Measurements from ENCODE around the gene KRT4. TPM values are rescaled to one million over a fixed set of nuclear protein-coding genes. Genes with fewer than 3 reads are reported as not detected.

KRT4 gene
- total RNA-seq, 1 experiment from 2014 or later: 20.7 TPM

DNA sequence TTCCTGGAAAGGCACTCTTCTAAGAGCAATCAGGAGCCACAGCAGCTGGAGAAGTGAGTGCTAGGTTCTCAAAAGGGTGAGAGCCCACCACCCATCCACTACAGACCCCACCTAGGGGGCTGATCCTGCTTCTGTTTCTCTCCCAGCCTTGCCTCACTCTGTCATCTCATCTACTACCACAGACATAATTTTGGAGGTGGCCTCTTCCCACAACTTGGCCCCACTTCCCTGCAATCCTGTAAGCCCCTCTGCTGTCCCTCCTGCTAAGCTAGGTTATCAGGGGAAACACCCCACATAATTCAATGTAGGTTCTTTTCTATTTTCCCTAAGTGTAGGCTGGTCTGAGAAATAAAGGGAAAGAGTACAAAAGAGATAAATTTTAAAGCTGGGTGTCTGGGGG is 53.3 kb downstream of the KRT4 start:
- POLR2A ChIA-PET (ENCODE audit: unreplicated experiment): no interaction called here
- CTCF ChIA-PET: no interaction called here
- no TSS peak for BruUV-seq (replicated peaks)

DNA sequence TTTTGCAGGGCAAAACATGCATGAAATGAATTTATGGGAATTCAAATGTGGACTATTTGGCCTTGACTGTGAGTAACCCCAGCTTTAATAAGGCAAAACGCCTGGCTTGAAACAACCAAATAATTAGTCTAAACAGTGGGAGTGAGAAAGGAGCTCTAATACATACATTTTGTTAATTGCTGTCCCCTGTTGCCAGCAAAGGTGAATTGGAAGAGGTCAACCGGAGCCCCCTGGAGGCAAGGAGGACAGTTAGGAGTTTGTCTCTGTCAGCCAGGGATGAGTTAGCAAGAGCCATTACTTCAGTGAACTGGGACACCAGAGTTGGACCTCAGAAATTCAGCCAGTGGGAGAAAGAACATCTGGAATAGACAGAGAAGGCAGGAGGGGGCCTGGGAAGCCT is 54.2 kb downstream of the KRT4 start:
- DNase-seq: no peak
- Histone ChIP-seq H3K27me3 (ENCODE audit: low read length) (peaks cover 3% of the 10 kb centered on the region; the same call in 1 of the 2 replicates), H3K9me3 (ENCODE audit: low read length) (peaks cover 11% of the 10 kb centered on the region), H3K27ac (ENCODE audit: low read length) (no peak overlapping the region), H3K9me2 (replicated peaks; ENCODE audit: low read length) (no peaks in the 10 kb centered on the region), H3K4me2 (ENCODE audit: low read length) (no peak overlapping the region), H3K9ac (ENCODE audit: low read length) (no peak overlapping the region), H3K4me1 (ENCODE audit: insufficient read depth, low read length) (no peaks in the 10 kb centered on the region), H3K4me3 (ENCODE audit: low read length) (no peak overlapping the region), H3K36me3 (ENCODE audit: low read depth, low read length) (no peaks in the 10 kb centered on the region), H2AFZ (ENCODE audit: low read length) (no peak overlapping the region), H4K20me1 (ENCODE audit: low read length) (no peaks in the 10 kb centered on the region), H3K79me2 (ENCODE audit: low read length) (no peaks in the 10 kb centered on the region), H3F3A (ENCODE audit: low read length, unreplicated experiment) (no peaks in the 10 kb centered on the region)
- ChIA-PET POLR2A (ENCODE audit: unreplicated experiment) (interaction anchor here (0.6 kb wide), 1 partner anchor 41 kb away, joined by 7 read pairs; no protein-coding TSS in a partner anchor), CTCF (no interaction called here)
- BruUV-seq (replicated peaks): no TSS peak
- no peak for ATAC-seq
- intact Hi-C loops (cut with micrococcal nuclease): no loop called here
- TF ChIP-seq EZH2 (IDR thresholded peaks at IDR 0.05; ENCODE audit: low read length, unreplicated experiment) (no peak), EZH2phosphoT487 (IDR thresholded peaks at IDR 0.05; ENCODE audit: borderline replicate concordance, low read length) (no peak)
- TF ChIP-seq, protein P1, sequence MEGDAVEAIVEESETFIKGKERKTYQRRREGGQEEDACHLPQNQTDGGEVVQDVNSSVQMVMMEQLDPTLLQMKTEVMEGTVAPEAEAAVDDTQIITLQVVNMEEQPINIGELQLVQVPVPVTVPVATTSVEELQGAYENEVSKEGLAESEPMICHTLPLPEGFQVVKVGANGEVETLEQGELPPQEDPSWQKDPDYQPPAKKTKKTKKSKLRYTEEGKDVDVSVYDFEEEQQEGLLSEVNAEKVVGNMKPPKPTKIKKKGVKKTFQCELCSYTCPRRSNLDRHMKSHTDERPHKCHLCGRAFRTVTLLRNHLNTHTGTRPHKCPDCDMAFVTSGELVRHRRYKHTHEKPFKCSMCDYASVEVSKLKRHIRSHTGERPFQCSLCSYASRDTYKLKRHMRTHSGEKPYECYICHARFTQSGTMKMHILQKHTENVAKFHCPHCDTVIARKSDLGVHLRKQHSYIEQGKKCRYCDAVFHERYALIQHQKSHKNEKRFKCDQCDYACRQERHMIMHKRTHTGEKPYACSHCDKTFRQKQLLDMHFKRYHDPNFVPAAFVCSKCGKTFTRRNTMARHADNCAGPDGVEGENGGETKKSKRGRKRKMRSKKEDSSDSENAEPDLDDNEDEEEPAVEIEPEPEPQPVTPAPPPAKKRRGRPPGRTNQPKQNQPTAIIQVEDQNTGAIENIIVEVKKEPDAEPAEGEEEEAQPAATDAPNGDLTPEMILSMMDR (conservative IDR thresholded peaks at IDR 0.05; ENCODE audit: low read depth, low read length): no peak

More for the DNA sequence above, 53.3 kb downstream of the KRT4 start:
- TF ChIP-seq EZH2phosphoT487 (IDR thresholded peaks at IDR 0.05; ENCODE audit: borderline replicate concordance, low read length) (no peak), EZH2 (IDR thresholded peaks at IDR 0.05; ENCODE audit: low read length, unreplicated experiment) (no peak)
- TF ChIP-seq, protein P1 (conservative IDR thresholded peaks at IDR 0.05; ENCODE audit: low read depth, low read length): no peak
- H3K79me2 ChIP-seq (ENCODE audit: low read length): no peaks in the 10 kb centered on the region
- no peaks in the 10 kb centered on the region for H3K4me1 ChIP-seq (ENCODE audit: insufficient read depth, low read length)
- peaks cover 3% of the 10 kb centered on the region; the same call in 1 of the 2 replicates for H3K27me3 ChIP-seq (ENCODE audit: low read length)
- intact Hi-C loops (cut with micrococcal nuclease): no loop called here
- no peak overlapping the region for H3K4me3 ChIP-seq (ENCODE audit: low read length)
- H4K20me1 ChIP-seq (ENCODE audit: low read length): no peaks in the 10 kb centered on the region
- H3K9me2 ChIP-seq (replicated peaks; ENCODE audit: low read length): no peaks in the 10 kb centered on the region
- no peaks in the 10 kb centered on the region for H3K36me3 ChIP-seq (ENCODE audit: low read depth, low read length)
- H3K9ac ChIP-seq (ENCODE audit: low read length): no peak overlapping the region
- H3F3A ChIP-seq (ENCODE audit: low read length, unreplicated experiment): no peaks in the 10 kb centered on the region
- DNase-seq (no peak), ATAC-seq (no peak)
- no peak overlapping the region for H2AFZ ChIP-seq (ENCODE audit: low read length)
- peaks cover 11% of the 10 kb centered on the region for H3K9me3 ChIP-seq (ENCODE audit: low read length)
- H3K27ac ChIP-seq (ENCODE audit: low read length): no peak overlapping the region
- no peak overlapping the region for H3K4me2 ChIP-seq (ENCODE audit: low read length)

DNA sequence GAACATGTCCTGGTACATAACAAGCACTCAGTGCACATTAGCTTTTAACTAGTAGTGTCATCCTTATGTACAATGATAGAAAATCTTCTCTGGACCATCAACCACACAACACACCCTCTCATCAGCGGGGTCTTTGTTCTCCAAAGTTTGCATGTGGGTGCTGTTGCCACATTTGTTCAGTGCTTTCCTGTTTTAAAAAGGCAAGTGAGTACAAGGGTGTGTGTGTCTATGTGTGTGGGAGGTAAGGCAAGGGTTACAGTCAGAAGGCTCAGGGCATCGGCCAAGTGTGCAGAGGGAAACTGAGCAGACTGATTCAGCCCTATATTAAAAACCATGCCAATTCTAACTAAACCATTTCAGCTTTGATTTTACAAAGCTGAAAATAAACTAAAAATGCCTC is 54.7 kb downstream of the KRT4 start:
- H3K27me3 ChIP-seq (ENCODE audit: low read length): peaks cover 3% of the 10 kb centered on the region; the same call in 1 of the 2 replicates
- no peaks in the 10 kb centered on the region for H3K79me2 ChIP-seq (ENCODE audit: low read length)
- no peaks in the 10 kb centered on the region for H3K9me2 ChIP-seq (replicated peaks; ENCODE audit: low read length)
- H3F3A ChIP-seq (ENCODE audit: low read length, unreplicated experiment): no peaks in the 10 kb centered on the region
- H3K4me2 ChIP-seq (ENCODE audit: low read length): no peak overlapping the region
- H3K4me1 ChIP-seq (ENCODE audit: insufficient read depth, low read length): no peaks in the 10 kb centered on the region
- no peaks in the 10 kb centered on the region for H3K36me3 ChIP-seq (ENCODE audit: low read depth, low read length)
- POLR2A ChIA-PET (ENCODE audit: unreplicated experiment): no interaction called here
- intact Hi-C loops (cut with micrococcal nuclease): no loop called here
- no peak overlapping the region for H3K27ac ChIP-seq (ENCODE audit: low read length)
- no peak overlapping the region for H3K9ac ChIP-seq (ENCODE audit: low read length)
- H3K9me3 ChIP-seq (ENCODE audit: low read length): peaks cover 11% of the 10 kb centered on the region
- CTCF ChIA-PET: no interaction called here
- no peak for ATAC-seq
- no TSS peak for BruUV-seq (replicated peaks)
- no peak overlapping the region for H2AFZ ChIP-seq (ENCODE audit: low read length)
- H4K20me1 ChIP-seq (ENCODE audit: low read length): no peaks in the 10 kb centered on the region
- no peak overlapping the region for H3K4me3 ChIP-seq (ENCODE audit: low read length)
- TF ChIP-seq EZH2phosphoT487 (IDR thresholded peaks at IDR 0.05; ENCODE audit: borderline replicate concordance, low read length) (no peak), EZH2 (IDR thresholded peaks at IDR 0.05; ENCODE audit: low read length, unreplicated experiment) (no peak)
- TF ChIP-seq, protein P1 (conservative IDR thresholded peaks at IDR 0.05; ENCODE audit: low read depth, low read length): no peak
- no peak for DNase-seq
